HG03095 (cell line): Measurements from ENCODE around the gene PREPL.
"Not testable (repeated sequence)": the region's sequence is repeated elsewhere in the genome, so short reads cannot be mapped to it uniquely, and the experiment has no call there.

ENCODE experiments used
- ATAC-seq: cut with Tn5 transposase; IDR thresholded peaks from one replicate; pipeline ENCODE4 v1.9.1; 2021; ENCODE audit warnings: moderate library complexity; ENCODE audit not compliant: unreplicated experiment

Gene PREPL

GRCh38 chr2:44349506-44349905 is 11.8 kb downstream of the PREPL start:
- ATAC-seq: no peak

- ATAC-seq: no peak
Observed at GRCh38 chr2:44348400-44348799, 12.9 kb downstream of the PREPL start.

- ATAC-seq: no peak
Observed at GRCh38 chr2:44347526-44347925, 13.8 kb downstream of the PREPL start.

- ATAC-seq: no peak
Observed at GRCh38 chr2:44342854-44343253, 18.4 kb downstream of the PREPL start.

- no peak for ATAC-seq
Observed at GRCh38 chr2:44335806-44336538, 25.3 kb downstream of the PREPL start.

- ATAC-seq: no peak
Observed at GRCh38 chr2:44333994-44334393, 27.3 kb downstream of the PREPL start.

- ATAC-seq: no peak
Observed at GRCh38 chr2:44330801-44331200, 30.5 kb downstream of the PREPL start.

GRCh38 chr2:44329343-44329742 is 32.0 kb downstream of the PREPL start:
- no peak for ATAC-seq

GRCh38 chr2:44328750-44329149 is 32.5 kb downstream of the PREPL start:
- ATAC-seq: no peak

GRCh38 chr2:44326548-44327264 is 34.6 kb downstream of the PREPL start:
- no peak for ATAC-seq

GRCh38 chr2:44325897-44326296 is 35.4 kb downstream of the PREPL start:
- ATAC-seq: no peak

- no peak for ATAC-seq
Observed at GRCh38 chr2:44324971-44325426, 36.3 kb downstream of the PREPL start.

- ATAC-seq: no peak
Observed at GRCh38 chr2:44321360-44321759, 39.9 kb downstream of the PREPL start.

GRCh38 chr2:44320832-44321231 is 40.5 kb downstream of the PREPL start:
- ATAC-seq: no peak

GRCh38 chr2:44315945-44316344 is 45.3 kb downstream of the PREPL start:
- no peak for ATAC-seq

- ATAC-seq: no peak
Observed at GRCh38 chr2:44314362-44314761, 46.9 kb downstream of the PREPL start.

GRCh38 chr2:44310287-44310686 is 51.0 kb downstream of the PREPL start:
- ATAC-seq: no peak

- ATAC-seq: no peak
Observed at GRCh38 chr2:44305882-44306281, 55.4 kb downstream of the PREPL start.

- no peak for ATAC-seq
Observed at GRCh38 chr2:44304258-44304657, 57.0 kb downstream of the PREPL start.

- not testable (repeated sequence) for ATAC-seq
Observed at GRCh38 chr2:44303766-44304165, 57.5 kb downstream of the PREPL start.

GRCh38 chr2:44301111-44301510 is 60.2 kb downstream of the PREPL start:
- ATAC-seq: no peak

GRCh38 chr2:44299635-44300034 is 61.7 kb downstream of the PREPL start:
- no peak for ATAC-seq
